Activated naive CD8-positive, alpha-beta T cell (primary cell): Measurements from ENCODE around the gene KIAA1671.

Experiments used
- H3K27ac Mint-ChIP-seq: one replicate; pipeline ENCODE4 v1.8.0; 2021; ENCODE audit warnings: mixed read lengths
- H3K27me3 Mint-ChIP-seq: one replicate; pipeline ENCODE4 v1.8.0; 2021; ENCODE audit warnings: mixed read lengths
- H3K36me3 Mint-ChIP-seq: one replicate; pipeline ENCODE4 v1.8.0; 2021; ENCODE audit warnings: mixed read lengths
- H3K4me1 Mint-ChIP-seq: one replicate; pipeline ENCODE4 v1.8.0; 2021; ENCODE audit warnings: low read depth, mixed read lengths
- H3K4me3 Mint-ChIP-seq: one replicate; pipeline ENCODE4 v1.8.0; 2021; ENCODE audit warnings: mild to moderate bottlenecking, mixed read lengths
- H3K9me3 Mint-ChIP-seq: one replicate; pipeline ENCODE4 v1.8.0; 2021; ENCODE audit warnings: low read depth, mixed read lengths

KIAA1671 gene

DNA sequence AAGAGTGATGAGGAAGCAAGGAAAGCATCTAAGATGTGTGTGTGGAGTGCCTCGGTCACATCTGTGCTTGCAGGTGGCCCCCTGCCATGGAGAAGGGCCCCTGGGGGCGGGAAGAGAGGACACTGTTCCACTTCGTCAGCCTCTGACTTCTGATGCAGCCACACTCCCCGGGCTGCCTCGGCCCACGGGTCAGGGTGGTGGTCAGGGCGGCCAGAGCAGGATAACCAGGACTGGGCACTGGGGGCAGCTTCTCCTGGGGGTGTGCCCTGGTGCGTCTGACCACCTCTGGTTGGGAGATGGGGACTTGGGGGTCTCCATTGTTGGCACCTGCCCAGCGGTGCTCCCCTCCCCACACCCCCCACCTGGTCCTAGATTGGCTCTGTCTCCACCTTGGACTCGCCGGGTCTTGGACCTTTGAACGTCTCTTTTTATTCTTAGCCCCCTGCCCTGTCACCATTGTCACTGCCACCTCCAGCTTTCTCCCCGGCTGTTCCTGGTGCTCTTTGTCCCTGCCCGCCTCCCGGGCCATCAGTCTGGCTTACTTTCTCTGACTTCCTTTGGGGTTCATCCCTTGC is 114.4 kb downstream of the KIAA1671 start:
- H3K36me3 Mint-ChIP-seq: no peaks in the 10 kb centered on the region
- H3K9me3 Mint-ChIP-seq: no peaks in the 10 kb centered on the region
- peak overlapping the region; percentile 65 for H3K4me3 Mint-ChIP-seq
- H3K27me3 Mint-ChIP-seq: no peaks in the 10 kb centered on the region
- H3K4me1 Mint-ChIP-seq: peaks cover 86% of the 10 kb centered on the region
- peak overlapping the region; percentile 88 for H3K27ac Mint-ChIP-seq

DNA sequence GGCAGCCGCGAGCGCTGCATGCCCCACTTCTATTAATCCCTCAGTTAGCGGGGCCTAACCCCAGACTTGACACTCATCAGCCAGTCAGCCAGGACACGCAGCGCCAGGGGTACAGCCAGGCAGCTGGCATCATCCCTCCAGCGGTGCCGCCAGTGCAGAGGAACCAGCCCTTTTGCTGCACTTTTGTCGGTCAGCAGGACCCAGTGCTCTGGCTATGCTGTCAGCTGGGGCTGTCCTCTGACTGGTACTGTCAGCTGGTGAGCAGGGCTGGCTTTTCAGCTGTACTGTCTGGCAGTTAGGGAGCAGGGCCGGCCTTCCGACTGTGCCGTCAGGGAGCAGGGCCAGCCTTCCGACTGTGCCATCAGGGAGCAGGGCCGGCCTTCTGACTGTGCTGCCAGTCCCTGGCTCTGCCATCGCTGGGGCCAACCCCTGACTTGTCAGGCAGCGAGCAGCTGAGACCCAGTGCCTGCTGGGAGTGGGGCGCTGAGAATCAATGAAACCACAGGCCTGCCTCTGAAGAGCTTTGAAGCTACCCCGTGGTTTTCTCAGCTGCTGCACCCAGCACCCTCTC is 115.4 kb downstream of the KIAA1671 start:
- Mint-ChIP-seq H3K36me3 (no peaks in the 10 kb centered on the region), H3K27me3 (no peaks in the 10 kb centered on the region), H3K4me1 (peaks cover 85% of the 10 kb centered on the region), H3K4me3 (peak overlapping the region; percentile 83), H3K9me3 (no peaks in the 10 kb centered on the region), H3K27ac (peak overlapping the region; percentile 88)

DNA sequence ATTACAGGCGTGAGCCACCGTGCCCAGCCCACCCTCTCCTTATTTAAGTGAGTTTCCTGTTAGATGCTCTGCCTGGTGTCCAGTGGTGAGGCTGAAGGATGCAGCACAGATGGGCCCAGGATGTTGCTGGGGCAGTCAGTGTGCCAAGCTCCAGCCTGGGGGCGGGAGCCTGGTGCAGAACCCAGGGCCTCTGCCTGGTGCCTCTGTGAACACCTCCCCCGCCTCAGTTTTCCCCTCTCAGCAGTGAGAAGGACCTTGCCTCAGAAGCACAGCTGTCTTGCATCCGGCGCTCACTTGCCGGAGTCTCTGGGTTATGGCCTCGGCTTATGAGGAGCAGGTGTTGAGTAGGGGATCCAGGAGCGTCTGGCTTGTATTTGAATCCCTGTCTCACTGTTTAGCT is 116.2 kb downstream of the KIAA1671 start:
- H3K4me3 Mint-ChIP-seq: peak overlapping the region; percentile 83
- H3K27me3 Mint-ChIP-seq: no peaks in the 10 kb centered on the region
- H3K27ac Mint-ChIP-seq: peak overlapping the region; percentile 91
- no peaks in the 10 kb centered on the region for H3K9me3 Mint-ChIP-seq
- no peaks in the 10 kb centered on the region for H3K36me3 Mint-ChIP-seq
- H3K4me1 Mint-ChIP-seq: peaks cover 82% of the 10 kb centered on the region

DNA sequence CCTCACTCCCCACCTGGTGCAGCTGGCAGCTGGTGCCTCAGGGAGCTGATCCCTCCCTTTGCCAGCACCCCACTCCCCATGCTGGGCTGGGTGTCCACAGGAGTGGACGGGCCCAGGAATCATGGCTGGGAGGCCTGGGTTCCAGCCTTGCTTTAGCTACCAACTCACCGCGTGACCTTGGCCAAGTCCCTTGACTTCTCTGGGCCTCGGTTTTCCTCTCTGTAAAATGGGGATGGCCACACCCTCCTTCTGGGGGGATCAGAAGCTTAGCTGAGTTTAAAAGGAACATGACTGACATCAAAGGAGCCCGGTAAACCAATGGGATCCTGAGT is 116.9 kb downstream of the KIAA1671 start:
- H3K27me3 Mint-ChIP-seq: no peaks in the 10 kb centered on the region
- peak overlapping the region; percentile 91 for H3K27ac Mint-ChIP-seq
- peak overlapping the region; percentile 83 for H3K4me3 Mint-ChIP-seq
- peaks cover 77% of the 10 kb centered on the region for H3K4me1 Mint-ChIP-seq
- H3K9me3 Mint-ChIP-seq: no peaks in the 10 kb centered on the region
- no peaks in the 10 kb centered on the region for H3K36me3 Mint-ChIP-seq

DNA sequence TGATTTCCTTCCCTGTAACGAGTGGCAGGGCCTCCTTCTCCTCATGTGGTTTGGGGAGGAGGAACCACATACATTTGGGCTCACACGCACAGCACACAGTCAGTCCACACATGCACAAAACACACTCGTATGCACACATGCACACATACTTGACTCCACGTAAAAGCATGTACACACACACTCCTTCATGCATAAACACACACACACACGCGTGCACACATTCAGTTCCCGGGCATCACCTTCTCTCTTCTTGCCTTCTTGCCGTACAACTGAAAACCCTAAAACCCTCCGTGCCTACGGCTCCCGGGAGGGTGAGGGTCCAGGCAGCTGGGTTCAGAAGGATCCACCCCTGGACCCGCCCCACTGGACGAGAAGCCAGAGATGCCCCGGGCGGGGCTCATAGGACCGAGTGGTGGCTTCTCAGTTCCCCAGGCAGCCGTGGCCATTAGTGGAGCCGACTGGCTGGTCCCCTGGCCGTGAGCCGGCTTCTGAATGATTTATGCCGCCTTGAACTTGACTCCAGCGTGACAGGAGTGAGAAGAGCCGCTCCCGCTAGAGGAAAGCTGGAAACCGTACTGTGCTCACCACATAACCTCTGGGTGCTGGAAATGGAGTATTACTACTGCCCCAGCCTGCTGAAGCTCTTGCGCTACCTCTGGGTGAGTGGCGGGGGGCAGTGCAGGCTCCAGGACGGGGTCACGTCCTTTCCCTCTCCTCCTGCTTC is 117.4 kb downstream of the KIAA1671 start:
- Mint-ChIP-seq H3K4me1 (peaks cover 77% of the 10 kb centered on the region), H3K9me3 (no peaks in the 10 kb centered on the region), H3K27me3 (no peaks in the 10 kb centered on the region), H3K36me3 (no peaks in the 10 kb centered on the region), H3K27ac (peak overlapping the region; percentile 91), H3K4me3 (peak overlapping the region; percentile 83)

DNA sequence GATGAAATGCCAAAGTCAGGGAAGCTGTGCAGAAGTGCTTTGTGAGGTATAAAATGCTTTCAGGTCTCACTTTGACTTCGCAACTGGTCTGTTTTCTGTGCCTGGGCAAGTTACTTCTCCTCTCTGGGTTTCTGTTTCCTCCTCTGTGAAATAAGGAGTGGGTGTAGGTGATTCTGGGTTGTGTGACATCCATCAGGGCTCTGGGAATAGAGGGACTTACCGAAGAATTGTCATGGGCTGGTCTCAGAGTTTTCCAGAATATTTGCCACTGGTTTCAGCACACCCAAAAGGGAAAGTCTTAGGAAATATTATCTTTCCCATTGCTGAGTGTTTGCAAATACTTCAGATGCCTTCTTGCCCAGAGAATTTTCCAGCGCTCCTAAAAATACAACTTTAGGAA is 118.4 kb downstream of the KIAA1671 start:
- Mint-ChIP-seq H3K27ac (peak overlapping the region; percentile 91), H3K4me3 (peak overlapping the region; percentile 83), H3K9me3 (no peaks in the 10 kb centered on the region), H3K27me3 (no peaks in the 10 kb centered on the region), H3K4me1 (peaks cover 81% of the 10 kb centered on the region), H3K36me3 (no peaks in the 10 kb centered on the region)

DNA sequence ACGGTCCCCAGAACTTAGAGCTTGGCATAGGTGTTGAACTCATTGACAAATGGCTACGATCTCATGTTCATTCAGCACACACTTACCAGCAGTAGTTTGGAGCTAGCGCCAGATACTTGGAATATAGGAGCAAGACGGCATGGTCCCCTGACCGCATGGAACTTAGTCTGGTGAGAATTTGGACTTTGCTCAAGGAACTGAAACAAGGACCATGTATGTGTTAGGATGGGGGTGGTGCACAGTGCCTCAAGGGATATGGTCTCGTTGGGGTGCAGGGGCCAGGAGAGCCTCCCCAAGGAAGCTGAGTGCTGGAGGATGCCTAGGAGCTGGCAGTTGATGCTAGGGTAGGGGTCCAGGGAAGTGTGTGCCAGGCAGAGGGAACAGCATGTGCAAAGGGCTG is 119.2 kb downstream of the KIAA1671 start:
- Mint-ChIP-seq H3K27me3 (no peaks in the 10 kb centered on the region), H3K4me1 (peaks cover 84% of the 10 kb centered on the region), H3K27ac (peak overlapping the region; percentile 64), H3K4me3 (no peak overlapping the region), H3K9me3 (no peaks in the 10 kb centered on the region), H3K36me3 (no peaks in the 10 kb centered on the region)

DNA sequence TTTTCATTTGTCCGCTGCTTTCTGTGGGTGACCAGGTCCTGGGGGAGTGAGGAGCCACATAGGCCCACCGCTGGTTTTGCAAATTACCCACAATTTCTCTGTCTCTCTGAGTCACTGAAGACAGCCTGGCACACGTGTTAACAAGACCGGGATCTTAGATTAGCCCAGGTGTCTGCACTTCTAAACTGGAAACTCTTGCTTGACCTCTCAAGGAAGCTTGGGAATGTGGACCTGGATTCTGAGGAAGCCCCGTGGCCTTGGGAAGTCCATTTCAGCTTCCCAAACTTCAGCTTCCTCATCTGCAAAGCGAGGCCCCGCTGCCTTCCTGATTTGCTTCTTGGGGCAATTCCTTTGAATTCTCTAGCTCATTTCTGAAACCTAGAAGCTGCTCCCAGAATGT is 119.9 kb downstream of the KIAA1671 start:
- Mint-ChIP-seq H3K4me3 (peak overlapping the region; percentile 27), H3K36me3 (no peaks in the 10 kb centered on the region), H3K4me1 (peaks cover 87% of the 10 kb centered on the region), H3K27me3 (no peaks in the 10 kb centered on the region), H3K27ac (peak overlapping the region; percentile 50), H3K9me3 (no peaks in the 10 kb centered on the region)

DNA sequence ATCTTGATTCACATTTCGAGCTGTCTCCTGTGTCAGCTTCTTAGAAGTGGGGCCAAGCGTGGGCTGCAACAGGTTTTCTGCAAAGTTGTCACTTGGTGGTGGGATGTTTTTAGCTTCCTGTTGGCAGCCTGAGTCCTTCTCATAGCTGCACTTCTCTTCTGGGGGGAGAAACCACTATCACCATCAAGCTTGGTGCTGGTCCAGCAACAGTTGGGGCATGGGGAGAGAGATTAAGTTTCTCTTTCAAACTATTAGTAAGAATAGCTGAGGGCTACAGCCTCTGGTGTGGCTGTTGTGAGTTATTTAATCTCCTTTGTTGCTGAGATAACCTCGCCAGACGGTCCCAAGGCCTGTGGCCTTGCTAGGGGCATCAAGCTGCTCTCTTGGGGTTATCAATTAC is 123.8 kb downstream of the KIAA1671 start:
- Mint-ChIP-seq H3K9me3 (no peaks in the 10 kb centered on the region), H3K27ac (peak overlapping the region; percentile 86), H3K4me3 (peak overlapping the region; percentile 74), H3K27me3 (no peaks in the 10 kb centered on the region), H3K36me3 (no peaks in the 10 kb centered on the region), H3K4me1 (peaks cover 66% of the 10 kb centered on the region)

DNA sequence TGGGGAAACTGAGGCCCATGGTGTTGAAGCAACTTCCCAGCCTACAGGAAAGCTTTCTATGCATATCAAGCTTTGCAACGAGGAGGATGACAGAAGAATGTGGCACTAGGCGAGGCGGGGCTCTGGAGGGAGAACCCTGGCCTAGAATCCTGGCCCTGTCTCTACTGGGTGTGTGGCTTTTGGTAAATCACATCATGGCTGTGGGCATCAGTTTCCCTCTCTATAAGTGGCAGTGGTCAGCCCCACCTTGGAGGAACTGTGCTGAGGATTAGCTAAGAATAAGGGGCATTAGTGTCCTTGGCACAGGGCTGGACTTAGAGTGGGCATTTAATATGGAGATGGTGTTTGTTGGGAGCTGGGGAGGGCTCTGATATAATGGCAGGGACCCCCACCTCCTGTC is 124.5 kb downstream of the KIAA1671 start:
- Mint-ChIP-seq H3K4me1 (peaks cover 62% of the 10 kb centered on the region), H3K36me3 (no peaks in the 10 kb centered on the region), H3K27ac (peak overlapping the region; percentile 86), H3K9me3 (no peaks in the 10 kb centered on the region), H3K4me3 (peak overlapping the region; percentile 74), H3K27me3 (no peaks in the 10 kb centered on the region)

DNA sequence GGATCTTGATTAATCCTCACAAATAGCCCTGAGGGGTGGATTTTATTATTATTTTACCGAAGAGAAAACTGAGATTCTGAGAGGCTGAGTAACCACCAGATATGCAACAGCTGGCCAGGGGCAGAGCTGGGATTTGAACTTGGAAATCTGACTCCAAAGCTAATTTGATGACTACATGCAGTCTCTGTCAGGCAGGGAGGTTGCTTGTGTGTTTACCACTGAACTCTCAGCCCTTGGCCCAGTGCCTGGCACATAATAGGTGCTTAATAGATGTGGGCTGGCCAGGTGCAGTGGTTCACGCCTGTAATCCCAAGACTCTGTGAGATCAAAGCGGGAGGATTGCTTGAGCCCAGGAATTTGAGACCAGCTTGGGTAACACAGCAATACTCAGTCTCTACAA is 125.4 kb downstream of the KIAA1671 start:
- peaks cover 56% of the 10 kb centered on the region for H3K4me1 Mint-ChIP-seq
- no peaks in the 10 kb centered on the region for H3K27me3 Mint-ChIP-seq
- no peaks in the 10 kb centered on the region for H3K36me3 Mint-ChIP-seq
- no peaks in the 10 kb centered on the region for H3K9me3 Mint-ChIP-seq
- H3K27ac Mint-ChIP-seq: no peak overlapping the region
- H3K4me3 Mint-ChIP-seq: no peak overlapping the region

DNA sequence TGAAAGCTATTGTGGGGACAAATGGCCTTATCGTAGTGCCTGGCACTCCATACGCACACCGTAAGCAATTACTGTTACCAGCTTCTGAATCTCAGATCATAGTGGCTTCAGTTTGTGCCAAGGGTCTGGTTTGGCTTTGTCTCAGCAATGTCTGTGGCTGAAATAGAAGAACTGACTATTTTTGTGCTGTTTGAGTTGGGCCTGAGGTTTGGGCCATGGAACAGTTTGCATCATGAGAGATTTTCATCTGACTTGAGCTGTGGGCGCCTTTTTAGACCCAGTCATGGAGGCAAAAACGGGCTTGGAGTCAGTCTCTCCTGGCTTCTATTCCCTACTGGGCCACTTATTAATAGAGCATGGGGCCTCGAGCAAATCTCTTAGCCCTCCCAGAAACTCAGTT is 126.1 kb downstream of the KIAA1671 start:
- H3K36me3 Mint-ChIP-seq: no peaks in the 10 kb centered on the region
- H3K4me3 Mint-ChIP-seq: no peak overlapping the region
- no peak overlapping the region for H3K27ac Mint-ChIP-seq
- no peaks in the 10 kb centered on the region for H3K9me3 Mint-ChIP-seq
- H3K27me3 Mint-ChIP-seq: no peaks in the 10 kb centered on the region
- H3K4me1 Mint-ChIP-seq: peaks cover 53% of the 10 kb centered on the region

DNA sequence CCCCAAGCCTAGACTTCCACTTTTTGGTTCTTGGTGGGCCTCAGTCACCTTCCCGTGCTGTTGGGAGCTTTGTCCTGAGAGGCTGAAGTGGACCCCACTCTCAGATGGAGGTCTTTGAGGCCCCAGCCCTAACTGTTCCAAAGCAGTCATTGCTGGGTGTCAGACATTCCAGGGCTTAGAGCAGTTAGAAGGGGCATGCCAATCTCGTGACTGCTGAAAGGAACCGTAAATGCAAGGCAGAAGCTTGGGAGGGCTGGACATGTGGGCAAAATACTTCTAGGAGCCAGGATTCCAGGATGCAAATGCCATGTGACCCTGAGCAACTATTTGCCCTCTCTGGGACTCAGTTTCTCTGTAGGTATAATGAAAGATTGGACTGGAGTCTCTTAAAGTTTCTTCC is 128.3 kb downstream of the KIAA1671 start:
- Mint-ChIP-seq H3K4me1 (peaks cover 45% of the 10 kb centered on the region), H3K4me3 (no peak overlapping the region), H3K27me3 (no peaks in the 10 kb centered on the region), H3K9me3 (no peaks in the 10 kb centered on the region), H3K36me3 (no peaks in the 10 kb centered on the region), H3K27ac (no peak overlapping the region)

DNA sequence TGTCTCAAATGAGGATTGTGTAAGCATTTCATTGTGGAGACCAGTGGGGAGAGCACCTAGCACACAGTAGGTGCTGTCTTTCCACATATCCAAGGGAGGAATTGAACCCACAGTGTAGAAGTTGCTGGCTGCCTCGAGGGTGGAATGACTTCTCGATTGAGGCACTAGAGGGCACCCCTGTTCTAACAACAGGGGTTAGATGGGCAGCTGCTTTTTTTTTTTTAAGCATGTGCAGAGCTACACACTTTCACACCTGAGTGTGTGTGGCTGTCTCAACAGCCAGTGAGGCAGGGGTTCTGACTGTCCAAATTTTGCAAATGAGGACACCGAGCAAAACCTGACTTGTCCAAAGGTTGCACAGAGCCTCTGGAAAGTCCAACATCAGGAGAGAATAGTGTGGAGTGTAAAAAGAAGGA is 128.9 kb downstream of the KIAA1671 start:
- no peaks in the 10 kb centered on the region for H3K27me3 Mint-ChIP-seq
- H3K36me3 Mint-ChIP-seq: no peaks in the 10 kb centered on the region
- H3K9me3 Mint-ChIP-seq: no peaks in the 10 kb centered on the region
- H3K27ac Mint-ChIP-seq: peak overlapping the region; percentile 58
- no peak overlapping the region for H3K4me3 Mint-ChIP-seq
- H3K4me1 Mint-ChIP-seq: peaks cover 45% of the 10 kb centered on the region

DNA sequence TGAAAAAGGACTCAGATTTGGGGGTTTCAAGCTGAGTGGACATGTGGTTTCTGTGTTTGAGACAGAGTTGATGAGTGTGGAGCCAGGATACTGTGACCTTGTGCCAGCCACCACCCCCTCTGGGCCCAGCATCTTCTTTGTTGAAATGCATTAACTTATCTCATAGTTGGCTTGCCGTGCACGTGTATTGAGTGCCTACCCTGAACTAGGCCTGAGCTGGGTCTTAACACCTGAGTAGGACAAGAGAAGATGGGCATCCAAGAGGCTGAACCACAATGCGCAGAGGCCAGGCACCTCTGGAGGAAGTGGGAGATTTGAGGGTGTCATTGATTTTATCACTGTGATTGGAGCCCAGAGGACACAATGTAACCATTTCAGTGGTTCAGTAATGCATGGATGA is 129.6 kb downstream of the KIAA1671 start:
- Mint-ChIP-seq H3K9me3 (no peaks in the 10 kb centered on the region), H3K27me3 (no peaks in the 10 kb centered on the region), H3K36me3 (no peaks in the 10 kb centered on the region), H3K4me1 (peaks cover 40% of the 10 kb centered on the region), H3K4me3 (no peak overlapping the region), H3K27ac (no peak overlapping the region)
